GM19043 (cell line): ENCODE results near the gene SYT12.
"Not testable (repeated sequence)": the region's sequence is repeated elsewhere in the genome, so short reads cannot be mapped to it uniquely, and the experiment has no call there.

Experiments used
- ATAC-seq: cut with Tn5 transposase; IDR thresholded peaks from one replicate; pipeline ENCODE4 v1.9.1; 2021; ENCODE audit warnings: low read depth; ENCODE audit not compliant: unreplicated experiment

The SYT12 gene

DNA sequence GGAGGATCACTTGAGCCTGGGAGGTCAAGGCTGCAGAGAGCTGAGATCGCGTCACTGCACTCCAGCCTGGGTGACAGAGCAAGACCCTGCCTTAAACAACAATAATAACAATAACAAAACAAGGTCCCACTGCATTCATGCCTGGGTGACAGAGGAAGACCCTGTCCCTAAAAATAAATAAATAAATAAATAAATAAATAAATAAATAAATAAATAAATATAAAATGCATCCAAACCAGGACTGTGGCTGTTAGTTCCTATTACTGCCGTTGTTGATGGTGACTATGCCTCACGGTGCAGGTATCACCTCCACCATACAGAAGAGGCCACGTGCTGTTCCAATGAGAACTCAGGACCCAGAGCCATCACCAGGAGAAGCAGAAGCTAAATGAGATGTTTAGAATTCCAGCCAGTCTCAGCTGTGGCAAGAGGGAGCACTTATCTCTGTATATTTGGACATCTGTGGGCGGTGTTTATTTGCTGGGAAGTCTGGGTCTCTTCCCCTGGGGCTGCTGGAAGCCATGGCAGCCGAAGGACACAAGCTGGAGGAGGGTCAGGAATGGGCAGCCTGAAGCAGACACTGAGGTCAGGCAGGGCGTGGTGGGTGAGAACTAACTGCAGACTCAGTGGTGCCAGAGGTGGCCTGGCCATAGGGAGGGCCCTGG lies 26.2 kb upstream of the SYT12 start:
- no peak for ATAC-seq

DNA sequence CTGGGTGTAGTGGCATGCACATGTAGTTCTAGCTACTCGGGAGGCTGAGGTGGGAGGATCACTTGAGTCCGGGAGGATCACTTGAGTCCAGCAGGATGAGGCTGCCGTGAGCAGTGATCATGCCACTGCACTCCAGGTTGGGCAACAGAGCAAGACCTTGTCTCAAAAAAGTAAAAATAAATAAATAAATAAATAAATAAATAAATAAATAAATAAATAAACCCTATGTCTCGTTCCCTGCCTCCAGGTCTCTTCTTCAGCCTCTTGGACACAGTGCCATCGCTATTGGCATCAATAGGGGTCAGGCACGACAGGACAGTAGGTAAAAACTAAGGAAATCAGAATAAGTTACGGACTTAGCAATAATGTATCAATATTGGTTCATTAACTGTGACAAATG lies 23.4 kb upstream of the SYT12 start:
- no peak for ATAC-seq

DNA sequence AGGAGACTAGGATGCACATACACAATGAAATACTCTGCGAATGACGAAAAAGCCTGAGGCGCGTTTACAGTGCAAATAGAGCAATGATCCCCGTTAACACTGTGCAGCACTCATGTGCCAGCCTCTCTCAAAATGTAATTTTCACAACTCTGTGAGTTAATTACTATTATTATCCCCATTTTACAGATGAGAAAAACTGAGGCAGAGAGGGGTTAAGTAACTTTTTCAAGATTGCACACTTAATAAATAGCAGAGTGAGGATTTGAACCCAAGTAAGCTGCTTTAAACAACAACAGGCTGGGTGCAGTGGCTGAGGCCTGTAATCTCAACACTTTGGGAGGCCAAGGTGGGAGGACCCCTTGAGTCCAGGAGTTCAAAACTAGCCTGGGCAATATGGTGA lies 21.6 kb upstream of the SYT12 start:
- no peak for ATAC-seq

DNA sequence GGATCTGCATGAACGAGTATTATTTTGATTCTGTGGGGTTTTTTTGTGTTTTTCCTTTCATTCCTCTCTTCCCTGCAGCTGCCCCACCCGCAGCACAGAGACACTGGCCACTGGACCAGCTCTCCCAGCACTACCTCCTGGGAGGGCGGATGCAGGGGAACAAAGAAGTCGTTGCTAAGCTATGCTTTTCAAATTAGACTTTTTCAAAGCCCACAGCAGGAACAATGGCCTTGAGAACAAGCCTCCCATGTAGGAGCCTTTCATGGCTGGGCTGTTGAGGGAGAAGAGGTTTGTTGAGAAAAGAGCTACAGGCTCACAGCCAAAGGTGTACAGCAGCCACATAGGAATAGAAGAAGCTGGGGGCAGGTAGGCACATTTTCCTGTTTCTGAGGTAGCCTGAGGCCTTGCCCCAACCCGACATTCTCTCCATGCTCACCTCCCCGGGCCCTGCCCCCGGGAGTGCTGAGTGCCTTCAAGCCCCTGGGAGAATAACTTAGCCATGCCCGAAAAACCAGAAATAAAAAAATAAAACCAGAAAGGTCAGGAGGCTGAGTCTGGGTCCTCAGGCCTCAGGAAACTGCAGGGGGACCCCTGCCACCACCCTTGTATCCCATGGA lies 20.5 kb upstream of the SYT12 start:
- ATAC-seq: no peak

DNA sequence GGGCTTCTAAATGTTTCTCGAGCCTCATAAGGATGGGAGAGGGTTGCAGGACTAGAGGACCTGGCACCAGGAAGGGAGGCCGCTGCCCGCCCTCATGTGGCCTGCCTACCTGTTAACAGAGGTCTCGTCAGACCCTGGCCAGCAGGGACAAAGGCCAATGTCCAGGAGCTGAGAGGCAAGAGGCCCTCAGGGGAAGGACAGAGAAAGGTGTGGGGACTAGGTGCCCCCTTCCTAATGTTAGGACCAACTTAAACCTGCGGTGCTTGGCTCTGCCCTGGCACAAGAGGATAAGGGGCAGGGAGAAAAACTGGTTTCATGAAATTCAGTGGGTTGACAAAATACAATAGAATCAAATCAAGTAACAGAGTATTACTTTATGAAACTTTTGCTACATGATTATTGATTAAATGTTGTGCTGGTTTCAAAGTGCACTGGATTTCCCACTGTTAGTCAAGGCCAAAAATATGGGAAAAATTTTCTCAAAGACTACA lies 20.0 kb upstream of the SYT12 start:
- ATAC-seq: no peak

DNA sequence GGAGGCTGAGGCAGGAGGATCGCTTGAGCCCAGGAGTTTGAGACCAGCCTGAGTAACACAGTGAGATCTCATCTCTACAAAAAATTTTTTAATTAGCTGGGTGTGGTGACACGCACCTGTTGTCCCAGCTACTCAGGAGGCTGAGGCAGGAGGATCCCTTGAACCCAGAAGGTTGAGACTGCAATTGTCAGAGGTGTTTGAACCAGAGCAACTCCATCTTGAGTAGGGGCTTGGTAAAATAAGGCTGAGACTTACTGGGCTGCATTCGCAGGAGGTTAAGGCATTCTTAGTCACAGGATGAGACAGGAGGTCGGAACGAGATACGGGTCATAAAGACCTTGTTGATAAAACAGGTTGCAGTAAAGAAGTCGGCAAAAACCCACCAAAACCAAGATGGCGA lies 17.7 kb upstream of the SYT12 start:
- not testable (repeated sequence) for ATAC-seq

DNA sequence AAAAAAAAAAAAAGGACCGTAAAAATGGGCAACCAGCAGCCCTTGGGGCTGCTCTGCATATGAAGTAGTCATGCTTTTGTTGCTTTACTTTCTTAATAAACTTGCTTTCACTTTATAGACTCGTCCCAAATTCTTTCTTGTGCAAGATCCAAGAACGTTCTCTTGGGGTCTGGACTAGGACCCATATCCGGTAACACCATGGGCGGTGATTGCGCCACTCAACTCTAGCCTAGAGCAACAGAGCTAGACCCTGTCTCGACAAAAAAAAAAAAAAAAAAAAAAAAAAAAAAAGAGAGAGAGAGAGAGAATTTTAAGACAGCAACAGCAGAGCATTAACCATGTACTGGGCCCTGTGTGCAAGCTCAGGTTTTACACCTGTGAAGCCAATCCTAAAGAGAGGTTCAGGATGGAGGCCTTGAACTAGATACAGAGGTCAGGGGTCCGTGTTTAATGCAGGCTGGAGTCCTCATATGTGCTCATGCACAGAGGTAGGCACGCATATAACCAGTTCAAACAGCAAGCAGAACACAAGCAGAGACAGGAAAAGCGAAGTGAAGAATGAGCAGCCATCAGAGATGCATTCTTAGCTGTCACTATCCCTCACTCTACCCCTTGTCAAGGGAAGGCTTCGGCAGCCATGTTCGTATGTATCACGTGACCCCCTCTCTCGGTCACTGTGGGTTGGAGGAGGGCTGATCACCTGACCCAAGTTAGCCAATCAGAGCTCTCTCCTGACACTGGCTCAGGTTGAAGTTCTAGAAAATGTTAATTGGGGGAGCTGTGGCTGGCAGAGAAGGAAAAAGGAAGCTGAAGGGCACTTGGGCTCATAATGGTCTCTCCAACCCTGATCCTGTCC lies 16.7 kb upstream of the SYT12 start:
- no peak for ATAC-seq

DNA sequence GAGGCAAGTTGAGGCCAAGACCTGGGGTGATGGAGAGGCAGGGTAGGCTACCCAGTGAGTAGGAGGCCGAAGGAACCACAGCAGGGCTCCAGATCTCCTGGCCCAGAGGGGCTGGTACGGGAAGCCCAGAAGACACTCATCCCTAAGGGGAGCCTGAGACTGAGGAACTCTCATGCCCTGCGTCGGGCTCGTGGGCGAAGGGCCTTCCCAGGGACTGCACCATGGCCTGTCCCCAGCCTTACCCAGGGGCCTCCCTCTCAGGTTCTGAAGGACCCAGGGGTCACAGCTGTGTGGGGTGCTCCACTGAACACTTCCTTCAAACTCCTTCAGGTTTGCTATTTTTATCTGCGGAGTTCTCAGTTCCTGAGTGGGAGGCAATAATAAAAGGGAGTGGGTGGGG lies 15.8 kb upstream of the SYT12 start:
- no peak for ATAC-seq

DNA sequence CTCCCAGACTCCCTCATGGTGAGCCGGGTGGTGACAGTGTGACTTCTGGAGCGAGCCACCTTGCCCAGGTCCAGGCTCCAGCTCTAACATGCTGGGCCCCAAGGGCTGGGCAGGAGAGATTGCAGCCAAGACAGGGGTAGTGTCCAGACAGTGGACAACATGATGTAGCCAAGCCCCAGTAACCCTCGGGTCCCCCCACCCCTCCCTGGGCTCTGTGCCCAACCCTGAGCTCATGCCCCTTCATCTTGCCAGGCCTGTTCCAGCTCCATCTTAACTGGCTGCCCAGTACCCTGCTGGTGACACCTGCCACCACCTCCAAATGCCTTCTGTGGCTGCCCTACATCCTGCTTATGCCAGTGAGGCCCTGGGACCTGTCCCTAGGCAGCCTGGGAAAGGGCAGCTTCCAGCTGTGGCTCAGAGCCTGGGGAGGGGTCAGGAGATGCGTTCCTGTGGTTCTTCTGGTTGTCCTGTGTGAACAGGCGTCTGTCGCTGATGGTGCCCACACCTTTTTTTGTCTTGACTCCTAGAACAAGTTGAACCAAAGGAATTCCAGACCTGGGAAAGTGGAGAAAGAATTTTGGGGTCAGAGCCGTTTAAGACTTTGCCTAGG lies 12.5 kb upstream of the SYT12 start:
- no peak for ATAC-seq

DNA sequence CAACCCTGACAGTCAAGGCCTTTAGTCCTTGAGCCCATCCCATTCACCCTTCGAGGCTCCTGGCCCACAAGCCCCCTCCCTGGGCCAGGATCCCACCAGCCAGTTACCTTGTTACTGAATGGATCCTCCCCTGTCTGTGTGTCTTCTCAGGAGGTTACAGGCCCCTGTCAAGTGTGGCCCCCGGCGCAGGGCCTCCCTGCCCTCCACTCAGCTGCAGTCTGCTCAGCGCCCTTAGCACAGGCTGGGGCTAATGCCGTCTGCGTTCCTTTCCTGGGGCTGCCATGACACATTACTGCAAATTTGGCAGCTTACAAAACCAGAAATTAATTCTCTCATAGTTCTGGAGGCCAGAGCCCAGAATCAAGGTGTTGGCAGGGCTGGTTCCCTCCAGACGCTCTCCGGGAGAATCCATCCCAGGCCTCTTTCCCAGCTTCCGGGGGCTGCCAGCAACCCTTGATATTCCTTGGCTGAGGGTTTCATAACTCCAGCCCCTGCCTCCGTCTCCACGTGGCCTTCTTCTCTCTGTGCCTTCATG lies 9.4 kb upstream of the SYT12 start:
- ATAC-seq: no peak

DNA sequence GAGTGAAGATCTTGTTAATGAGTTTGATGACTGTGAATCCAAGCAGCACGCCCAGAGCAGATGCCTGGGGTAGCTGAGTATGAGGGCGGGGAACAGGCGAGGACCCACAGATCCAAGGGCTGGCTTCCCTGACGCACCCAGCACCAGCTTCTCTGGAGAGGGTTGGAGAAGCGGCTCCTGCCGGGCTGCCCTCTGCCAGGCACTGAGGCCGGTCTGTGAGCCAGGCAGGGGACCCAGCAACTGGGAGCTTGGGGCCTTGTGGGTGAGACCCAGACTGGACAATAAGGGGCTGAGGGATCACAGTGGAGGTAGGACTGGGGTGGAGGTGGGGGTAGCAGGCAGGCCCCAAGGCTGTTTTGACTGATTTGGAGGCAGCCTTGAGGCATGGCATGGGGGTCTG lies 8.6 kb upstream of the SYT12 start:
- ATAC-seq: no peak

DNA sequence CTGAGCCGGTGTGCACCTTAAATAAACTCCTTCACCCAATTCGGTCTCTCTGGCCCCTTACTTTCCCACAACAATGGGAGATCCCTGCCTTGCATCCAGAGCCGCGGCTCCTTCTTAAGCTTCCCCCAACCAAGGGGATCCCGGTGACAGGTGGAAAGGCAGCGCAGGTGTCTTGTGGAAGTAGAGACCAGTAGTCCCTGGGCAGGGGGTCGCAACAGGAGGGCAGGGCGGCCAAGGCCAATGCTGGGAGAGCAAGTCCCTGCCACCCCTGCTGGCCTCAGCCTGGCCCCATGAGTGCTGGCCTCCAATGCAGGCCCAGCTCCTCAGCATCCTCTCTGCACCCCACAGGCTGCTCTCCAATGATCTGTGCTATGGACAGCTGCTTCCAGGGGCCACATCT lies 7.9 kb upstream of the SYT12 start:
- no peak for ATAC-seq

DNA sequence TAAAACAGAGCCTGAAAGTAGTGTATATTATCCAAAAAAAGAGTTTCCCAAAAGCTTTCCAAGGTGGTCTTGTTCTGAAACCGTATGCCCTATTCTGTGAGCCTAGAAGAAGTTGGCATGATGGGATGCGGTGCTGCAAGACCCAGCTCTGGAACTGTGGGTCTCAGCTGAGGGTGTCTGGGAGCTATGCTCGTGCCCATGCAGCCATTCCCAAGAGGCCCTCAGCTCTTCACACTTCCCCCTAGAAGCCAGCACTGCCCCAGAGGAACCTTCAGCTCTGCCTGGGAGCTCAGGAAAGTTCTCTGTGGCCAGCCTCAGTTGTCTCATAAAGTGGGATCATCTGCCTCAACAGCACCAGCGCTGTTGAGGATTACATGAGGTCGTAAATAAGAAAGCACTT lies 6.4 kb upstream of the SYT12 start:
- no peak for ATAC-seq

DNA sequence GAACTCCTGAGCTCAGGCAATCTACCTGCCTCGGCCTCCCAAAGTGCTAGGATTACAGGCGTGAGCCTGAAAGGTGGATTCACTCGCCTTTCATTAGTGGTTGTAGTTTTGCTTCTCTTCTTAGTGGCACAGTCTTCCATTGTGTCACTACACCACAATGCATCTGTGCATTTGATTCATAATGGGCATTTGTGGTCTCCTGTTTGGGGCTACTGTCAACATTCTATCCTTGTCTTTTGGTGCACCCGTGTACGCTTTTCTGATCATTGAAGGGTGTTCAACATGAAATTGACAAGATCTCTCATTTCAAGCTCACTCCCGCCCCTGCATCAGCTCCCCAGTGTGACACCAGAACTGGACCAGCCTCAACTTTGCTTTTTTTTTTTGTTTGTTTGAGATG lies 2.0 kb upstream of the SYT12 start:
- ATAC-seq: no peak

DNA sequence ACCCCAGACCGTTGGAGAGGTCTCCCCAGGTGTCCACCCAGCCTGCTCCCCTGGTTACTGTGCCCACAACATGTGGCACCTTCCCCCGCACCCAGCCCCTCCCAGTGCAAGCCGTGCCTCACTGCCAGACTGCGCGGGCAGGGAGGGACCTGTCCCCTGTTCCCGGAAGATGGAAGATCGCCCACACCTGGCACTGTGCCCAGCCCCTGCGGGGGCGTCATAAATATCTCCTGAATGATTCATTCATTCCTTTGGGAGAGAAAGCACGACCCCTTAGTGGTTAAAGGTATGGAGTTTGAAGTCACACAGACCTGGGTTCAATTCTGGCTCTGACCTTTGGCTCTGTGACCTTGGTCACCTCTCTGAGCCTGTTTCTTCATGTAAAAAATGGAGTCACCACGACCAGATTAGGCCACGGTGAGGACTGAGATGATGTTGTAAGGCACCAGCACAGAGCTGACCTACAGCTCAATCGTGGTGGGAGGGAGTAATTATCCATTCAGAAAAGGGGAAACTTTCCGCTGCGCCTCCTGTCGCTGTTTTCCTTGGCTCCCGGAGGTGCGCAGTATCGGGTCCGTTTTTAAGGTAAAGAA lies 497 bp upstream of the SYT12 start:
- ATAC-seq: no peak

DNA sequence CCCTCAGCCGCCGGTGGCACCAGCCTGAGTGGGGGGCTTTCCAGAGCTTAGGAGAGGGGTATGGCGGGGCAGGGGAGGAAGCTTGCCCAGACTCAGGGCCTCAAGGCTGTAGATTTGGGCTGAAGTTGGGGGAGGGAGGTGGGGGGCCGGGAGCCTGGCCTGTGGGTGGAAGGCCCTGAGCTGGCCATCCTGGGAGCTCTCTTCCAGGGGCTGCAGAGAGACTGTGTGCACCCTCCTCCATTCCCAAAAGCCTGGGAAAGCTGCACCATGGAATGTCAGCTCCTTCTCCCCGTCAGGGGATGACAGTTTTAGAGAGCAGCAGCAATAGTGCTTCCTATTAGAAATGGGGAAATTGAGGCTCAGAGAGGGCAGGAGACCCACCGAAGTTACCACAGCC lies 1.0 kb downstream of the SYT12 start:
- no peak for ATAC-seq

DNA sequence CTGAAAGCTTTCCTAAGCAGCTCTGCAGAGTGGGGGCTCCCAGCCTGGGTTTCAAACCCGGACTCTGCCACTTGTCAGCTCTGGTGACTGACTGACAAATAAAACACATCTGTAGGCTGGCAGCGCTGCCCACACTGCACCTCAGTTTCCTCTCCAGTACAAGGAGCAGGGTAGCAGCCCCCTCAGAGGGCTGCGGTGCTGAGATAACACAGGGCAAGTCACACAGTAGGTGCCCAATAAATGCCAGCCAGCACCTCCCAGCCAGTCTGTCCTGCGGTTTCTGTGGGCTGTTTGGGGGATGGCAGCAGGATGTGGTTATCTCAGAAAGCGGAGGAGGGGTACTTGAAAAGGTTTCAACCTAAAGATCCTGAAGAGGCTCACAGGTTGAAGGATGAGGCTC lies 1.5 kb downstream of the SYT12 start:
- no peak for ATAC-seq

DNA sequence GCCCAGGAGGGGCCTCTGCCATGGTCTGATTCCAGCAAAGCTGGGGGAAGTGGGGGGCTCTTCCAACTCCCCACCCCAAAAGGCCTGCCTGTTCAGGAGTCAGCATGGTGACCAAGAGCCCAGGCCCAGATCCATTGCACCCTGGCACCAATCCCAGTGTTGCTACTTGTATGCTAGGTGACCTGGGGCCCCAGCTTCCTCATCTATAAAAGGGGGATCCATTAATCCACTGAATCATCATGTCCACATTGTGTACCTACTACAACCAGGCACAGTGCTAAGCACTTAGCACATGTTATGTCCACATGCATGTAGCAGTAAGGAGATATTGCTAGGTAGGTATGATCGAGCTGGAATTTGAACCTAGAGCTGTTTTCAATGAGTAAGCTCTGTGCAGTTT lies 2.0 kb downstream of the SYT12 start:
- no peak for ATAC-seq

DNA sequence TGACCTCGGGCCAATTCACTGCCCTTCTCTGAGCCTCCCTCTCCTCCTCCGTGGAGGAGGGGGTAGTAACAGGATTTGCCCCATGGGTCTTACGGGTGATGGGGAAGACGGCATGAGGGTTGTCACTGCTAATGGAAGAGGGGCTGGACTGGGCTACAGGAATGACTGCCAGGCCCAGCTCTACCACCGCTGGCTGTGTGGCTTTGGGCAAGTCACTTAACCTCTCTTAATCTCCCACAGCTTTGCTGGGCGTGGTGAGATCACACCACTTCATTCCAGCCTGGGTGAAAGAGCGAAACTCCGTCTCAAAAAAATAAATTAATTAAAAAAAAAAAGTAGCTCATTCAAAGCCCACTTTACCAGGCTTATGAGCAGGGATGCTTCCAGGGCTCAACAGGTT lies 2.8 kb downstream of the SYT12 start:
- ATAC-seq: no peak

DNA sequence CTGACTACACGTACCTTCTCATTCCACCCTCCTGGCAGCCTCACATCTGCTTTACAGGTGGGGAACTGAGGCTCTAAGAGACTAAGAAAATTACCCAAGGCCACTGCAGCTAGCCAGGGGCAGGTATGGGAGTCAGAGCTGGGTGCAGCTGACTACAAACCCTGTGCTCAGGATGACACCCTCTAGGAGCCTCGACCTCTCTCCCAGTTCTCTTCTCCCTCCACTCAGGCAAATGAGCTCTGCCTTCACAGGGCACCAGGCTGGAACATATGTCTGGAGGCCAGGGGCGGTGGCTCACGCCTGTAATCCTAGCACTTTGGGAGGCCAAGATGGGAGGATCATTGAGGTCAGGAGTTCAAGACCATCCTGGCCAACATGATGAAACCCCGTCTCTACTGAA lies 4.0 kb downstream of the SYT12 start:
- no peak for ATAC-seq

DNA sequence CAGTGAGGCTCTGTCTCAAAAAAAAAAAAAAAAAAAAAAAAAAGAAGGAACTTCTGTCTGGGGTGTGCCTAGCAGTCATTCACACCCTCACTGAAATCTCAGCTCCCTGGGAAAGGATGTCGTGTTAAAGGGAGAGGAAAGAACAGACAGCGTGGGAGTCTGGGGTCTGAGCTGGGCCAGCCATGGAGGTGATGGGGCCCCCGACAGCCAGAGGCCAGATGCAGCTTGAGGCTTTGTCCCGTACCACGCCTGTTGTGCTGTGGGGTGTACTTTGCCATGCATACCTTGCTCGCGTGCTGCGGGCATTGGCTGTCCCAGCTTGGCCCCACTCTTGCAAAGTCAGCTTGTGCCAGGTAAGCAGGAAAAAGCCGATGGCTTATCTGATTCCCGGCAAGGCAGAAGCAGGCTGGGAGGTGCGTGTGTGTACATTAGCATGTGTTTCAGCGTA lies 4.6 kb downstream of the SYT12 start:
- no peak for ATAC-seq
